ENCODE results near the gene MAN1A2. TPM values are rescaled to one million over a fixed set of nuclear protein-coding genes. Genes with fewer than 3 reads are reported as not detected.
"Not testable (repeated sequence)": the region's sequence is repeated elsewhere in the genome, so short reads cannot be mapped to it uniquely, and the experiment has no call there.

MAN1A2 gene
- polyA plus RNA-seq, 12 donors, result 24.0 to 34.7 (median 26.3) TPM; not detected in 1

GRCh38 chr1:117357833-117358603 lies 9.2 kb upstream of the MAN1A2 start:
- DNase-seq, result not testable (repeated sequence)

GRCh38 chr1:117358604-117358887 lies 8.7 kb upstream of the MAN1A2 start:
- not testable (repeated sequence) for DNase-seq

- DNase-seq, result no peak
Measured at GRCh38 chr1:117359561-117360289, 7.5 kb upstream of the MAN1A2 start.

- DNase-seq, result no peak
Measured at GRCh38 chr1:117362986-117363385, 4.3 kb upstream of the MAN1A2 start.

GRCh38 chr1:117363571-117364048 lies 3.6 kb upstream of the MAN1A2 start:
- DNase-seq, result no peak

GRCh38 chr1:117364240-117364639 lies 3.0 kb upstream of the MAN1A2 start:
- no peak for DNase-seq

- no peak for DNase-seq
Measured at GRCh38 chr1:117365350-117366176, 1.7 kb upstream of the MAN1A2 start.

GRCh38 chr1:117366177-117367045 lies 838 bp upstream of the MAN1A2 start:
- peak; percentile 84 for DNase-seq

- no peak for DNase-seq
Measured at GRCh38 chr1:117368116-117369108, 1.2 kb downstream of the MAN1A2 start.

- DNase-seq, result no peak
Measured at GRCh38 chr1:117370071-117370470, 2.8 kb downstream of the MAN1A2 start.

- DNase-seq, result no peak
Measured at GRCh38 chr1:117370509-117370908, 3.3 kb downstream of the MAN1A2 start.

GRCh38 chr1:117371441-117372151 lies 4.3 kb downstream of the MAN1A2 start:
- DNase-seq, result no peak

- no peak for DNase-seq
Measured at GRCh38 chr1:117372863-117373412, 5.7 kb downstream of the MAN1A2 start.

GRCh38 chr1:117373932-117374331 lies 6.7 kb downstream of the MAN1A2 start:
- DNase-seq, result no peak

- no peak for DNase-seq
Measured at GRCh38 chr1:117375327-117375726, 8.1 kb downstream of the MAN1A2 start.

GRCh38 chr1:117387060-117387633 lies 19.9 kb downstream of the MAN1A2 start:
- DNase-seq, result no peak

GRCh38 chr1:117388328-117388727 lies 21.1 kb downstream of the MAN1A2 start:
- DNase-seq, result no peak

GRCh38 chr1:117389284-117389683 lies 22.0 kb downstream of the MAN1A2 start:
- no peak for DNase-seq

- DNase-seq, result no peak
Measured at GRCh38 chr1:117389779-117390178, 22.5 kb downstream of the MAN1A2 start.
